K562 (cell line): Measurements from ENCODE around the gene NUDT22. TPM values are rescaled to one million over a fixed set of nuclear protein-coding genes. Genes with fewer than 3 reads are reported as not detected.

Experiments
- ATAC-seq: fragments of 200-7000 bp; cut with Tn5 transposase; 3 replicates; pipeline ENCODE4 v1.9.1; 2020; ENCODE audit warnings: moderate library complexity
- BruUV-seq: library from RNA; stranded (reverse); fragments of 400-500 nt; replicated peaks from 2 replicates; lab custom pipeline; 2021; lab: Mats Ljungman, UMichigan
- CTCF ChIA-PET: fragments of 300-600 bp; formaldehyde crosslinking; extraction: SDS; loops from one replicate; lab custom pipeline; 2021; ENCODE audit warnings: low intra/inter-chr PET ratio; lab: Yijun Ruan, JAX
- POLR2A ChIA-PET: fragments of 300-600, 350-650 bp; sonication (Branson Sonifier 250); formaldehyde crosslinking; extraction: SDS; loops from one replicate; lab custom pipeline; 2021; ENCODE audit warnings: antibody characterized with exemption, inconsistent platforms; lab: Yijun Ruan, JAX
- DNase-seq, 4 experiments: peaks; one replicate each; pipeline versions ENCODE4 v3.0.0 to v3.0.0-alpha.2; 2011 to 2018; ENCODE audit warnings: low spot score in 3 of 4, mixed read lengths in 3 of 4; ENCODE audit errors: extremely low read depth in 1 of 4
- FAIRE-seq: peaks from 2 replicates; lab custom pipeline; 2011; peaks lifted over from hg19 to GRCh38; lab: Jason Lieb, UNC
- H2AFZ ChIP-seq: 2 replicates; pipeline ENCODE4 v1.6.0; 2011; ENCODE audit warnings: low read depth, low read length, control low read depth, inconsistent platforms
- H3K27ac ChIP-seq: fragments of 200-600 bp; 3 replicates; pipeline ENCODE4 v1.8.0; 2011; ENCODE audit warnings: low read depth, mild to moderate bottlenecking, control low read depth, inconsistent platforms, low read length, moderate library complexity, mixed read lengths; ENCODE audit errors: extremely low read depth
- H3K27me3 ChIP-seq, 2 experiments: fragments of 300-600 bp in 1 of 2; 2 replicates in 1 of 2; 3 replicates in 1 of 2; pipeline versions ENCODE4 v1.6.0 to v1.8.0; 2011; ENCODE audit warnings: inconsistent platforms in 2 of 2, low read length in 2 of 2, mild to moderate bottlenecking in 1 of 2, mixed read lengths in 1 of 2, moderate library complexity in 1 of 2; ENCODE audit not compliant: control insufficient read depth in 2 of 2, insufficient read depth in 2 of 2
- H3K36me3 ChIP-seq: fragments of 300-600 bp; 3 replicates; pipeline ENCODE4 v1.8.0; 2011; ENCODE audit warnings: mild to moderate bottlenecking, low read length, inconsistent platforms; ENCODE audit not compliant: control insufficient read depth, insufficient read depth
- H3K4me1 ChIP-seq, 2 experiments: fragments of 200-600 bp in 1 of 2; replicated peaks in 1 of 2; 2 replicates in 1 of 2; 3 replicates in 1 of 2; pipeline versions ENCODE4 v1.5.1 to v1.8.0; 2011; ENCODE audit warnings: inconsistent platforms in 2 of 2, low read length in 2 of 2, mild to moderate bottlenecking in 1 of 2, mixed read lengths in 1 of 2, moderate library complexity in 1 of 2; ENCODE audit not compliant: control insufficient read depth in 2 of 2, insufficient read depth in 2 of 2
- H3K4me2 ChIP-seq: 2 replicates; pipeline ENCODE4 v1.6.1; 2011; ENCODE audit warnings: low read length, control low read depth, inconsistent platforms, mixed read lengths; ENCODE audit not compliant: insufficient read depth
- H3K4me3 ChIP-seq: fragments of 200-600 bp; sonication (generic), shearing (Covaris generic); 2 replicates; pipeline ENCODE4 v1.5.1; 2016; ENCODE audit warnings: control low read depth, inconsistent platforms
- H3K79me2 ChIP-seq: fragments of 200-600 bp; 3 replicates; pipeline ENCODE4 v1.8.0; 2011; ENCODE audit warnings: low read length, inconsistent platforms; ENCODE audit not compliant: control insufficient read depth, insufficient read depth
- H3K9ac ChIP-seq, 2 experiments: 2 replicates each; pipeline versions ENCODE4 v1.6.0 to v1.6.1; 2011; ENCODE audit warnings: low read depth in 2 of 2, low read length in 2 of 2, control low read depth in 1 of 2, inconsistent platforms in 1 of 2, mild to moderate bottlenecking in 1 of 2, mixed read lengths in 1 of 2; ENCODE audit not compliant: insufficient read depth in 1 of 2
- H3K9me1 ChIP-seq: one replicate; pipeline ENCODE4 v1.6.0; 2011; ENCODE audit warnings: inconsistent platforms, mild to moderate bottlenecking, low read length, moderate library complexity; ENCODE audit not compliant: control insufficient read depth, insufficient read depth
- H3K9me3 ChIP-seq: replicated peaks from 2 replicates; pipeline ENCODE4 v1.5.1; 2011; ENCODE audit warnings: low read depth, low read length, inconsistent platforms; ENCODE audit not compliant: control insufficient read depth, insufficient read depth
- H4K20me1 ChIP-seq: replicated peaks from 2 replicates; pipeline ENCODE4 v1.6.1; 2011; ENCODE audit warnings: low read length, inconsistent platforms, mixed read lengths; ENCODE audit not compliant: control insufficient read depth, insufficient read depth
- CEBPB ChIP-seq: fragments of 450-650 bp; IDR thresholded peaks from 2 replicates; pipeline ENCODE4 v1.6.1; 2016; ENCODE audit warnings: missing genetic modification characterization, missing compliant biosample characterization
- CTBP1 ChIP-seq: fragments of 450-650 bp; IDR thresholded peaks from 2 replicates; pipeline ENCODE4 v1.6.1; 2016; ENCODE audit warnings: borderline replicate concordance
- HDGF ChIP-seq: fragments of 450-650 bp; IDR thresholded peaks from 2 replicates; pipeline ENCODE4 v1.6.1; 2016
- KDM4B ChIP-seq, 2 experiments: fragments of 450-650 bp in 1 of 2; sonication (generic) in 1 of 2; IDR thresholded peaks; 2 replicates each; pipeline ENCODE4 v1.6.1; 2016 to 2017; ENCODE audit warnings: borderline replicate concordance in 2 of 2, antibody characterized with exemption in 1 of 2, low read depth in 1 of 2, mild to moderate bottlenecking in 1 of 2
- LEF1 ChIP-seq: fragments of 450-650 bp; IDR thresholded peaks from 2 replicates; pipeline ENCODE4 v1.6.1; 2016; ENCODE audit warnings: mild to moderate bottlenecking
- MEF2D ChIP-seq: conservative IDR thresholded peaks from 2 replicates; pipeline ENCODE4 v1.6.1; 2016; ENCODE audit warnings: low read depth, missing genetic modification characterization, missing compliant biosample characterization
- ZNF146 ChIP-seq: IDR thresholded peaks from one replicate; pipeline ENCODE4 v1.6.1; 2018; ENCODE audit warnings: missing compliant biosample characterization; ENCODE audit not compliant: unreplicated experiment
- WGBS: fragments of 100-300 bp; shearing (Covaris generic); methylation state at CpG from one replicate; pipeline ENCODE4 v1.1.6; 2016; ENCODE audit warnings: low coverage, mixed read lengths; ENCODE audit not compliant: insufficient coverage; ENCODE audit errors: missing lambda C conversion rate; 5-methylcytosine and 5-hydroxymethylcytosine counted together
- in situ Hi-C: fragments of 300-500 bp; cut with MboI; formaldehyde crosslinking; loops from 4 replicates; pipeline ENCODE4 v1.15.0; 2018; ENCODE audit warnings: inconsistent platforms, mixed read lengths
- intact Hi-C: fragments of 100-400 bp; cut with micrococcal nuclease; formaldehyde crosslinking; loops from 2 replicates; pipeline ENCODE4 v1.14.2; 2022
- polyA plus RNA-seq, 8 experiments: library from polyadenylated mRNA; depleted of rRNA in 4 of 8; stranded (reverse) in 5 of 8; unstranded in 3 of 8; fragments of >200 nt; fragmentation: Nextera tagmentation in 2 of 8; fragmentation: Illumina TruSeq in 1 of 8; extraction: Ambion mirVana in 2 of 8; extraction: Trizol in 1 of 8; gene quantifications; 2 replicates each; pipeline versions ENCODE4 v1.2.1 to v1.2.3, GENCODE V29; 2011 to 2014; ENCODE audit warnings: inconsistent platforms in 1 of 8, missing spikeins in 1 of 8
- total RNA-seq, 7 experiments: library from RNA; depleted of rRNA in 6 of 7; stranded (reverse); fragments of >200 nt in 6 of 7; fragmentation: Illumina TruSeq in 2 of 7; extraction: Trizol in 2 of 7; gene quantifications; 2 replicates each; pipeline versions ENCODE4 v1.2.1 to v1.2.3, GENCODE V29; 2011 to 2021; ENCODE audit warnings: low replicate concordance in 1 of 7
- TF ChIP-seq, protein P1 (sequence below): fragments of 450-650 bp; IDR thresholded peaks from 2 replicates; pipeline ENCODE4 v1.6.1; 2016

Gene NUDT22
- total and polyA plus RNA-seq, 9 of the 15 experiments (the other 6 are each of a cell fraction or from before 2014, with no cell fraction given) = 6.3 to 92.6 (median 37.4) TPM

DNA sequence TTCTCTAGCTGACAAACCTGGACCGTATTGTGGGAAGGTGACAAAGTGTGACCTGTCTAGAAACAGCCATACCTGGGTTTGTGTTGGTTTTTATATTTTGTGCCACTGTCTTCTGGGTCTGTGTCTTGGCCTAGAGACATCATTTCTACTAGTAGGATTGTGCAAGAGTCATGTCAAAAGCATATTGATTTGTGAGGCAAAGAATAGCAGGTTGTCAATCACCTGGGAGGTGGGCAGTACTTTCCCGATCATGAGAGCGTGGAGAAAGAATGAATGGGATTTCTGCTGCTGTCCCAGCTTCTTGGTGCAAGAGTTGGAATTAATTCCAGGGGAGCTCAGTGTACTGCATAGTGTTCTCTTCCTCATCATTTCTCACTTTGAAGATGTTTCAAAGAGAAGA is 24.5 kb upstream of the NUDT22 start:
- Histone ChIP-seq H3K4me2 (no peak overlapping the region), H3K36me3 (peaks cover 92% of the 10 kb centered on the region), H3K27ac (no peak overlapping the region), H3K9me3 (no peaks in the 10 kb centered on the region), H3K4me1 (peaks cover 24 to 31% of the 10 kb centered on the region in 2 experiments; a peak in 4 of 5 replicates), H3K9me1 (no peaks in the 10 kb centered on the region), H3K27me3 (no peaks in the 10 kb centered on the region), H2AFZ (no peak overlapping the region), H3K9ac (no peak overlapping the region), H3K4me3 (no peak overlapping the region), H4K20me1 (no peaks in the 10 kb centered on the region; the same call in 1 of the 2 replicates), H3K79me2 (peaks cover 12% of the 10 kb centered on the region)
- FAIRE-seq = no peak
- no peak for DNase-seq
- no peak for ATAC-seq
- POLR2A ChIA-PET = interaction anchor here (0.6 to 8.2 kb wide), 5 partner anchors 13 to 101 kb away, joined by 3 to 68 read pairs (median 3); partner anchors contain the start of genes CATSPERZ, ESRRA and STIP1
- 88% methylated on average over 3 of the region's 3 CpGs for WGBS
- in situ Hi-C loops (no loop called here), intact Hi-C loops (no loop called here)
- BruUV-seq = no TSS peak
- CTCF ChIA-PET = no interaction called here
- no peak for TF ChIP-seq ZNF146 (CRISPR knock-in tag)
- TF ChIP-seq LEF1 = no peak
- TF ChIP-seq CEBPB = peak; percentile 50
- TF ChIP-seq KDM4B (IDR thresholded peaks at IDR 0.05; ENCODE audit: borderline replicate concordance in 2 of 2, low read depth in 1 of 2) = no peak
- TF ChIP-seq, protein P1, sequence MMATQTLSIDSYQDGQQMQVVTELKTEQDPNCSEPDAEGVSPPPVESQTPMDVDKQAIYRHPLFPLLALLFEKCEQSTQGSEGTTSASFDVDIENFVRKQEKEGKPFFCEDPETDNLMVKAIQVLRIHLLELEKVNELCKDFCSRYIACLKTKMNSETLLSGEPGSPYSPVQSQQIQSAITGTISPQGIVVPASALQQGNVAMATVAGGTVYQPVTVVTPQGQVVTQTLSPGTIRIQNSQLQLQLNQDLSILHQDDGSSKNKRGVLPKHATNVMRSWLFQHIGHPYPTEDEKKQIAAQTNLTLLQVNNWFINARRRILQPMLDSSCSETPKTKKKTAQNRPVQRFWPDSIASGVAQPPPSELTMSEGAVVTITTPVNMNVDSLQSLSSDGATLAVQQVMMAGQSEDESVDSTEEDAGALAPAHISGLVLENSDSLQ = peak; percentile 14; the same call in 1 of the 2 replicates
- TF ChIP-seq CTBP1 = no peak
- TF ChIP-seq HDGF = no peak
- no peak for TF ChIP-seq MEF2D
